IPS DF 4.7 (cell line): ENCODE results near the gene INAFM1.
"Not testable (repeated sequence)": the region's sequence is repeated elsewhere in the genome, so short reads cannot be mapped to it uniquely, and the experiment has no call there.

Experiments used
- DNase-seq: peaks from one replicate; pipeline ENCODE4 v3.0.0-alpha.2; 2013; ENCODE audit warnings: low spot score; ENCODE audit errors: extremely low read depth

The INAFM1 gene

GRCh38 chr19:47267350-47267759, 7.3 kb upstream of the INAFM1 start:
- no peak for DNase-seq

GRCh38 chr19:47268028-47268427, 6.7 kb upstream of the INAFM1 start:
- DNase-seq, result no peak

GRCh38 chr19:47269596-47269995, 5.1 kb upstream of the INAFM1 start:
- DNase-seq, result no peak

GRCh38 chr19:47270408-47270807, 4.3 kb upstream of the INAFM1 start:
- no peak for DNase-seq

GRCh38 chr19:47271949-47272348, 2.7 kb upstream of the INAFM1 start:
- DNase-seq, result no peak

- no peak for DNase-seq
These were observed 2.0 kb upstream of the INAFM1 start for GRCh38 chr19:47272448-47273312.

GRCh38 chr19:47273313-47274070, 1.2 kb upstream of the INAFM1 start:
- DNase-seq, result no peak

GRCh38 chr19:47274891-47275761, 441 bp downstream of the INAFM1 start:
- DNase-seq, result no peak

GRCh38 chr19:47275791-47276461, 1.2 kb downstream of the INAFM1 start:
- no peak for DNase-seq

- DNase-seq, result not testable (repeated sequence)
These were observed 1.8 kb downstream of the INAFM1 start for GRCh38 chr19:47276513-47276912.

- no peak for DNase-seq
These were observed 5.6 kb downstream of the INAFM1 start for GRCh38 chr19:47280183-47280797.

- DNase-seq, result no peak
These were observed 8.8 kb downstream of the INAFM1 start for GRCh38 chr19:47283405-47284059.

- DNase-seq, result no peak
These were observed 9.7 kb downstream of the INAFM1 start for GRCh38 chr19:47284324-47284899.

GRCh38 chr19:47296036-47296435, 21.4 kb downstream of the INAFM1 start:
- no peak for DNase-seq

GRCh38 chr19:47300867-47301266, 26.2 kb downstream of the INAFM1 start:
- DNase-seq, result not testable (repeated sequence)

GRCh38 chr19:47302249-47302648, 27.6 kb downstream of the INAFM1 start:
- no peak for DNase-seq

GRCh38 chr19:47303966-47304365, 29.3 kb downstream of the INAFM1 start:
- DNase-seq, result no peak

- peak; percentile 60 for DNase-seq
These were observed 30.6 kb downstream of the INAFM1 start for GRCh38 chr19:47305309-47305751.

GRCh38 chr19:47306303-47306702, 31.6 kb downstream of the INAFM1 start:
- DNase-seq, result no peak

GRCh38 chr19:47309038-47309437, 34.4 kb downstream of the INAFM1 start:
- DNase-seq, result no peak
